ENCODE data around the gene PLCB3. TPM values are rescaled to one million over a fixed set of nuclear protein-coding genes. Genes with fewer than 3 reads are reported as not detected.
"Not testable (repeated sequence)": the region's sequence is repeated elsewhere in the genome, so short reads cannot be mapped to it uniquely, and the experiment has no call there.

The PLCB3 gene
- total RNA-seq, 1 experiment from 2014 or later = 69.0 TPM

DNA sequence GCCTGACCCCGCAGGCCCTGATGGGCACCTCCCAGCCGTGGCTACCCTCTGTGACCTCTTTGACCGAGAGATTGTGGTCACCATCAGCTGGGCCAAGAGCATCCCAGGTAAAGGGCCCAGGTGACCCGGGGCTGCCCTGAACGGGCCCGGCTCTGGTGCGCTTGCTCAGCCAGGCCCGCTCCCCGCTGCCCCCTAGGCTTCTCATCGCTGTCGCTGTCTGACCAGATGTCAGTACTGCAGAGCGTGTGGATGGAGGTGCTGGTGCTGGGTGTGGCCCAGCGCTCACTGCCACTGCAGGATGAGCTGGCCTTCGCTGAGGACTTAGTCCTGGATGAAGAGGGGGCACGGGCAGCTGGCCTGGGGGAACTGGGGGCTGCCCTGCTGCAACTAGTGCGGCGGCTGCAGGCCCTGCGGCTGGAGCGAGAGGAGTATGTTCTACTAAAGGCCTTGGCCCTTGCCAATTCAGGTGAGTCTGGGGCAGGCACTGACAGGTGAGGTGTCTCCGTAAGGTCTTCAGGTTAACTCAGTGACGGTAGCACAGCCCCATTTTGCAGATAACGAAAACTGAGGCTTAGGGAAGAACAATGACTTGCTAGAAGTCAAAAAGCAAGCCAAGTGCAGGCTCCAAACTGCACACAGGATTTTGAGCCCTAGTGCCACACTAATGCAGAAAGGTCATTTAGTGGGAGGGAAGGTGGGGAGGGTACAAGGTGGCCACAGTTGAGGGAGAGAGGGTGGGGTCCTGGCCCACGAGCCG, 63.7 kb downstream of the PLCB3 start:
- Histone ChIP-seq H3K79me2 (ENCODE audit: low read length) (peaks cover 50% of the 10 kb centered on the region), H3F3A (ENCODE audit: low read length, unreplicated experiment) (peaks cover 7% of the 10 kb centered on the region), H3K9ac (ENCODE audit: low read length) (no peak overlapping the region), H3K4me3 (ENCODE audit: low read length) (no peak overlapping the region), H3K9me2 (replicated peaks; ENCODE audit: low read length) (no peaks in the 10 kb centered on the region), H3K36me3 (ENCODE audit: low read depth, low read length) (peaks cover 11% of the 10 kb centered on the region), H3K9me3 (ENCODE audit: low read length) (no peaks in the 10 kb centered on the region), H2AFZ (ENCODE audit: low read length) (no peak overlapping the region), H3K4me2 (ENCODE audit: low read length) (no peak overlapping the region), H3K4me1 (ENCODE audit: insufficient read depth, low read length) (peaks cover 15% of the 10 kb centered on the region), H3K27me3 (ENCODE audit: low read length) (no peaks in the 10 kb centered on the region), H3K27ac (ENCODE audit: low read length) (no peak overlapping the region), H4K20me1 (ENCODE audit: low read length) (no peaks in the 10 kb centered on the region)
- intact Hi-C loops (cut with micrococcal nuclease) = no loop called here
- no peak for TF ChIP-seq EZH2phosphoT487 (IDR thresholded peaks at IDR 0.05; ENCODE audit: borderline replicate concordance, low read length)
- TF ChIP-seq EZH2 (IDR thresholded peaks at IDR 0.05; ENCODE audit: low read length, unreplicated experiment) = no peak
- TF ChIP-seq, protein P1, sequence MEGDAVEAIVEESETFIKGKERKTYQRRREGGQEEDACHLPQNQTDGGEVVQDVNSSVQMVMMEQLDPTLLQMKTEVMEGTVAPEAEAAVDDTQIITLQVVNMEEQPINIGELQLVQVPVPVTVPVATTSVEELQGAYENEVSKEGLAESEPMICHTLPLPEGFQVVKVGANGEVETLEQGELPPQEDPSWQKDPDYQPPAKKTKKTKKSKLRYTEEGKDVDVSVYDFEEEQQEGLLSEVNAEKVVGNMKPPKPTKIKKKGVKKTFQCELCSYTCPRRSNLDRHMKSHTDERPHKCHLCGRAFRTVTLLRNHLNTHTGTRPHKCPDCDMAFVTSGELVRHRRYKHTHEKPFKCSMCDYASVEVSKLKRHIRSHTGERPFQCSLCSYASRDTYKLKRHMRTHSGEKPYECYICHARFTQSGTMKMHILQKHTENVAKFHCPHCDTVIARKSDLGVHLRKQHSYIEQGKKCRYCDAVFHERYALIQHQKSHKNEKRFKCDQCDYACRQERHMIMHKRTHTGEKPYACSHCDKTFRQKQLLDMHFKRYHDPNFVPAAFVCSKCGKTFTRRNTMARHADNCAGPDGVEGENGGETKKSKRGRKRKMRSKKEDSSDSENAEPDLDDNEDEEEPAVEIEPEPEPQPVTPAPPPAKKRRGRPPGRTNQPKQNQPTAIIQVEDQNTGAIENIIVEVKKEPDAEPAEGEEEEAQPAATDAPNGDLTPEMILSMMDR (conservative IDR thresholded peaks at IDR 0.05; ENCODE audit: low read depth, low read length) = peak; percentile 42; the same call in 1 of the 2 replicates
- ATAC-seq = no peak
- no peak for DNase-seq
- POLR2A ChIA-PET (ENCODE audit: unreplicated experiment) = no interaction called here
- no TSS peak for BruUV-seq (replicated peaks)
- CTCF ChIA-PET = interaction anchor here (1.0 kb wide), 1 partner anchor 40 kb away, joined by 3 read pairs; no protein-coding TSS in a partner anchor

DNA sequence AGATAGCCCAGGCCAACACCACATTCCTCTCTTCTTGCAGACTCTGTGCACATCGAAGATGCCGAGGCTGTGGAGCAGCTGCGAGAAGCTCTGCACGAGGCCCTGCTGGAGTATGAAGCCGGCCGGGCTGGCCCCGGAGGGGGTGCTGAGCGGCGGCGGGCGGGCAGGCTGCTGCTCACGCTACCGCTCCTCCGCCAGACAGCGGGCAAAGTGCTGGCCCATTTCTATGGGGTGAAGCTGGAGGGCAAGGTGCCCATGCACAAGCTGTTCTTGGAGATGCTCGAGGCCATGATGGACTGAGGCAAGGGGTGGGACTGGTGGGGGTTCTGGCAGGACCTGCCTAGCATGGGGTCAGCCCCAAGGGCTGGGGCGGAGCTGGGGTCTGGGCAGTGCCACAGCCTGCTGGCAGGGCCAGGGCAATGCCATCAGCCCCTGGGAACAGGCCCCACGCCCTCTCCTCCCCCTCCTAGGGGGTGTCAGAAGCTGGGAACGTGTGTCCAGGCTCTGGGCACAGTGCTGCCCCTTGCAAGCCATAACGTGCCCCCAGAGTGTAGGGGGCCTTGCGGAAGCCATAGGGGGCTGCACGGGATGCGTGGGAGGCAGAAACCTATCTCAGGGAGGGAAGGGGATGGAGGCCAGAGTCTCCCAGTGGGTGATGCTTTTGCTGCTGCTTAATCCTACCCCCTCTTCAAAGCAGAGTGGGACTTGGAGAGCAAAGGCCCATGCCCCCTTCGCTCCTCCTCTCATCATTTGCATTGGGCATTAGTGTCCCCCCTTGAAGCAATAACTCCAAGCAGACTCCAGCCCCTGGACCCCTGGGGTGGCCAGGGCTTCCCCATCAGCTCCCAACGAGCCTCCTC, 64.6 kb downstream of the PLCB3 start:
- POLR2A ChIA-PET (ENCODE audit: unreplicated experiment) = interaction anchor here (0.5 kb wide), 1 partner anchor 41 kb away, joined by 3 read pairs; no protein-coding TSS in a partner anchor

DNA sequence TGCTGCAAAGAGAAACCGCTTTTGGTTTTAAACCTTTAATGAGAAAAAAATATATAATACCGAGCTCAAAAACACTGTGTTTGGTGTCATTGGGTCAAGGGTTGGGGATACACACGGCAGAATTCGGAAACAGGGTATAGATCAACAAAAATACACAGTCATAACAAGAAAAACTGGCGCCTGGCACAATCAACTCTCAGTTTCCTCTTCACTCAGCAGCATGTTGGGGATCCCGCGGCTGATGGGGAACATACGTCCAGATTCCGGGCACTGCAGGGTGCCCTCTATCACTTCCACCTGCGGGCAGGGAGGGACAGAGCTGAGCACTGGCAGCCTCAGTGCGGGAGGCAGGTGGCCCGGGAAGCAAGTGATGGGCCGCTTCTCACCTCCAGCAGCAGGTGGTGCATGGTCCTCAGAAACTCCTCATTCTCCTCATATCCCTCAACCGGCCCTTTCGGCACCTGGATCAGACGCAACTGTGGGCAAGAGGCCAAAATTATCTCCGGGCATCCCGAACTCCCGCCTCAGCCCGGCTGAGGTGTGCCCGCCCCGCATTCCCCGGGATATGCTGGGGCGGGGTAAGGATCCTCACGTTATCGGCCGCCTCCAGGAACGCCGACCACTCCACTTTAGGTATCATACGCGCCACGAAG, 65.5 kb downstream of the PLCB3 start:
- H3K9me3 ChIP-seq (ENCODE audit: low read length) = no peaks in the 10 kb centered on the region

More for the DNA sequence above, 64.6 kb downstream of the PLCB3 start:
- not testable (repeated sequence) for DNase-seq; H3K9me3 ChIP-seq (ENCODE audit: low read length); H3K9me2 ChIP-seq (replicated peaks; ENCODE audit: low read length); ATAC-seq; H3K27me3 ChIP-seq (ENCODE audit: low read length); H2AFZ ChIP-seq (ENCODE audit: low read length); H4K20me1 ChIP-seq (ENCODE audit: low read length); H3F3A ChIP-seq (ENCODE audit: low read length, unreplicated experiment); BruUV-seq (replicated peaks); H3K27ac ChIP-seq (ENCODE audit: low read length)
- Histone ChIP-seq H3K79me2 (ENCODE audit: low read length) (peaks cover 54% of the 10 kb centered on the region), H3K36me3 (ENCODE audit: low read depth, low read length) (peaks cover 11% of the 10 kb centered on the region), H3K4me1 (ENCODE audit: insufficient read depth, low read length) (peaks cover 21% of the 10 kb centered on the region), H3K4me2 (ENCODE audit: low read length) (peak overlapping the region; percentile 91), H3K9ac (ENCODE audit: low read length) (peak overlapping the region; percentile 93; the same call in 1 of the 2 replicates), H3K4me3 (ENCODE audit: low read length) (peak overlapping the region; percentile 83)
- CTCF ChIA-PET = interaction anchor here (2.2 to 3.0 kb wide), 3 partner anchors 16 to 41 kb away, joined by 27 to 106 read pairs (median 78); no protein-coding TSS in a partner anchor
- intact Hi-C loops (cut with micrococcal nuclease) = loop anchor here (2.0 kb wide), 1 partner anchor 19 kb away; no protein-coding TSS in a partner anchor

More for the DNA sequence above, 65.5 kb downstream of the PLCB3 start:
- peaks cover 7% of the 10 kb centered on the region for H3F3A ChIP-seq (ENCODE audit: low read length, unreplicated experiment)
- ChIA-PET POLR2A (ENCODE audit: unreplicated experiment) (interaction anchor here (0.5 to 2.0 kb wide), 6 partner anchors 12 to 526 kb away, joined by 3 to 27 read pairs (median 10); partner anchors contain the start of gene ESRRA), CTCF (interaction anchor here (0.9 to 3.0 kb wide), 8 partner anchors 15 to 336 kb away, joined by 3 to 106 read pairs (median 9); no protein-coding TSS in a partner anchor)
- H3K4me3 ChIP-seq (ENCODE audit: low read length) = peak overlapping the region; percentile 83
- peak overlapping the region; percentile 94 for H3K27ac ChIP-seq (ENCODE audit: low read length)
- H3K4me2 ChIP-seq (ENCODE audit: low read length) = peak overlapping the region; percentile 91
- H3K79me2 ChIP-seq (ENCODE audit: low read length) = peaks cover 49% of the 10 kb centered on the region
- intact Hi-C loops (cut with micrococcal nuclease) = loop anchor here (1.0 to 2.0 kb wide), 2 partner anchors 11 to 18 kb away; partner anchors contain the start of gene ESRRA
- peaks cover 28% of the 10 kb centered on the region for H3K4me1 ChIP-seq (ENCODE audit: insufficient read depth, low read length)
- BruUV-seq (replicated peaks) = TSS peak; percentile 98
- peak overlapping the region; percentile 93 for H3K9ac ChIP-seq (ENCODE audit: low read length)
- peaks cover 11% of the 10 kb centered on the region for H3K36me3 ChIP-seq (ENCODE audit: low read depth, low read length)
- H3K9me2 ChIP-seq (replicated peaks; ENCODE audit: low read length) = no peaks in the 10 kb centered on the region
- no peaks in the 10 kb centered on the region for H3K27me3 ChIP-seq (ENCODE audit: low read length)
- H4K20me1 ChIP-seq (ENCODE audit: low read length) = no peaks in the 10 kb centered on the region
- peak overlapping the region; percentile 40 for H2AFZ ChIP-seq (ENCODE audit: low read length)
- DNase-seq = peak; percentile 74
- ATAC-seq = peak; percentile 13
- no peak for TF ChIP-seq EZH2phosphoT487 (IDR thresholded peaks at IDR 0.05; ENCODE audit: borderline replicate concordance, low read length)
- TF ChIP-seq, protein P1 (conservative IDR thresholded peaks at IDR 0.05; ENCODE audit: low read depth, low read length) = peak; percentile 54
